Neutrophil (primary cell): ENCODE measurements around the gene RGN.

Experiments
- H3K27ac ChIP-seq: fragments of 200-600 bp; sonication (generic); 2 replicates; pipeline ENCODE4 v1.5.1; 2016; ENCODE audit warnings: mild to moderate bottlenecking, moderate library complexity
- H3K27me3 ChIP-seq: fragments of 200-600 bp; sonication (generic); 2 replicates; pipeline ENCODE4 v1.6.0; 2016; ENCODE audit warnings: mild to moderate bottlenecking
- H3K36me3 ChIP-seq: fragments of 200-600 bp; sonication (generic); 2 replicates; pipeline ENCODE4 v1.5.1; 2017
- H3K4me1 ChIP-seq, 2 experiments: fragments of 200-600 bp in 1 of 2; sonication (generic) in 1 of 2; 1 replicate in 1 of 2; 2 replicates in 1 of 2; pipeline versions ENCODE4 v1.5.1 to v1.6.1; 2013 to 2016; ENCODE audit warnings: low read depth in 1 of 2, low read length in 1 of 2, mild to moderate bottlenecking in 1 of 2, moderate library complexity in 1 of 2; ENCODE audit not compliant: control insufficient read depth in 1 of 2, insufficient read depth in 1 of 2
- H3K4me3 ChIP-seq, 2 experiments: fragments of 200-600 bp in 1 of 2; sonication (generic) in 1 of 2; 1 replicate in 1 of 2; 2 replicates in 1 of 2; pipeline ENCODE4 v1.5.1; 2013 to 2016; ENCODE audit warnings: low read depth in 1 of 2, low read length in 1 of 2, mild to moderate bottlenecking in 1 of 2, moderate library complexity in 1 of 2
- H3K9me3 ChIP-seq: fragments of 200-600 bp; sonication (generic); 2 replicates; pipeline ENCODE4 v1.5.1; 2016
- TF ChIP-seq, protein P1 (sequence below): fragments of 200-600 bp; sonication (generic); IDR thresholded peaks from 2 replicates; pipeline ENCODE4 v1.5.1; 2016; ENCODE audit warnings: antibody characterized with exemption

RGN gene

DNA sequence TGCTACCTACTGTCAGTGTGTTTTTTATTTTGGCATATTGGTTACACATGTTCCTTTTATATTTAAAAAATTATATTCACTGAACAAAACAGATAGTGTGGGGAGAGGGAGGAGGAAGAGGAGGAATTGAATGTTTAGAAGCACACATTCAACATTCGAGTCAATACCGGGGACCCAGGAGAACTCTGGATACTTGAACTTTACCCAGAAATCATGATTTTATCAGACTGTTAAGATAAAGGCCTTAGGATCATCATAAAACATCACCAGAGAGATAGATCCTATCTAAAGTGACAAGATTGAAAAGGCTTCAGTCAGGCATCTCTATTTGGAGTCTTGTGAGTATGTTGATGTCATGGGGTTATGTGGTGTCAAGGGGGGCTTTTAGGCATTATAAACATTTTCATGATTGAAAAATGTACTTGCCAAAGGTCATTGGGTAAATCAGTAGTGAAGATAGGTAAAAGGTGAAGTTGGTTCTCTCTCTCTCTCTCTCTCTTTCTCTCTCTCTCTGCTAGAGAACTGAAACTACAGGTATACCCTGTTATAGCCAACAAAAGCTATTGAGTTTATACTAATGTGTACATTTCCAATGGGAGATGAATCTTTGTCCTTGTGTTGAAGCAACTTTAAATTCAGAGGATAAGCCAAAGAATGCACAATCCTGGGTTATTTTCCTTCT lies 16.9 kb upstream of the RGN start:
- no peaks in the 10 kb centered on the region for H3K36me3 ChIP-seq
- no peaks in the 10 kb centered on the region for H3K4me1 ChIP-seq
- no peaks in the 10 kb centered on the region for H3K9me3 ChIP-seq
- no peaks in the 10 kb centered on the region for H3K27me3 ChIP-seq
- no peak overlapping the region for H3K4me3 ChIP-seq
- TF ChIP-seq, protein P1, sequence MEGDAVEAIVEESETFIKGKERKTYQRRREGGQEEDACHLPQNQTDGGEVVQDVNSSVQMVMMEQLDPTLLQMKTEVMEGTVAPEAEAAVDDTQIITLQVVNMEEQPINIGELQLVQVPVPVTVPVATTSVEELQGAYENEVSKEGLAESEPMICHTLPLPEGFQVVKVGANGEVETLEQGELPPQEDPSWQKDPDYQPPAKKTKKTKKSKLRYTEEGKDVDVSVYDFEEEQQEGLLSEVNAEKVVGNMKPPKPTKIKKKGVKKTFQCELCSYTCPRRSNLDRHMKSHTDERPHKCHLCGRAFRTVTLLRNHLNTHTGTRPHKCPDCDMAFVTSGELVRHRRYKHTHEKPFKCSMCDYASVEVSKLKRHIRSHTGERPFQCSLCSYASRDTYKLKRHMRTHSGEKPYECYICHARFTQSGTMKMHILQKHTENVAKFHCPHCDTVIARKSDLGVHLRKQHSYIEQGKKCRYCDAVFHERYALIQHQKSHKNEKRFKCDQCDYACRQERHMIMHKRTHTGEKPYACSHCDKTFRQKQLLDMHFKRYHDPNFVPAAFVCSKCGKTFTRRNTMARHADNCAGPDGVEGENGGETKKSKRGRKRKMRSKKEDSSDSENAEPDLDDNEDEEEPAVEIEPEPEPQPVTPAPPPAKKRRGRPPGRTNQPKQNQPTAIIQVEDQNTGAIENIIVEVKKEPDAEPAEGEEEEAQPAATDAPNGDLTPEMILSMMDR: no peak
- no peak overlapping the region for H3K27ac ChIP-seq

DNA sequence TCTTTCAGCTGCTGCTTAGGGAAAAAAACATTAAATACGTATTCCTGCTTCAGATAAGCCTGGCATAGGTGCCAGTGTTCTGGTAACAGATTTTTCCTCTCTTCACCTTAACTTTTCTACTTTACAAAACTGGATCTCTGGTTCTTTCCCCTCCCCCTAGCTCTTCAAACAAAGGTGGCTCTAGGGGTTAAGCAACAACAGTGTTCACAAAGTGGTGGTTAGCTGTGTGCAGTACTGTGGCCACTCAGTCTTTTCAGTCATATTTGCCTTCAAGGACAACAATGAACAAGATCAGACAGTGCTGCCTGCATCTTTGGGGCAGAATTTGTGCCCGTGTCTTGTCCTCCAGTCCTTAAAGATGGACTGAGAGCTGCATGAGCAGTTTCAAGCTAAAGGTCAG lies 15.1 kb upstream of the RGN start:
- Histone ChIP-seq H3K27me3 (no peaks in the 10 kb centered on the region), H3K4me3 (no peak overlapping the region), H3K36me3 (no peaks in the 10 kb centered on the region), H3K4me1 (no peaks in the 10 kb centered on the region), H3K9me3 (no peaks in the 10 kb centered on the region), H3K27ac (no peak overlapping the region)
- TF ChIP-seq, protein P1: no peak

GRCh38 chrX:47068214-47068613 lies 10.0 kb upstream of the RGN start:
- Histone ChIP-seq H3K27me3 (no peaks in the 10 kb centered on the region), H3K4me3 (no peak overlapping the region), H3K36me3 (no peaks in the 10 kb centered on the region), H3K9me3 (no peaks in the 10 kb centered on the region), H3K4me1 (no peaks in the 10 kb centered on the region), H3K27ac (no peak overlapping the region)
- TF ChIP-seq, protein P1: no peak

GRCh38 chrX:47068720-47069119 lies 9.5 kb upstream of the RGN start:
- no peaks in the 10 kb centered on the region for H3K9me3 ChIP-seq
- TF ChIP-seq, protein P1: no peak
- H3K4me1 ChIP-seq: no peaks in the 10 kb centered on the region
- no peak overlapping the region for H3K4me3 ChIP-seq
- no peaks in the 10 kb centered on the region for H3K36me3 ChIP-seq
- H3K27me3 ChIP-seq: no peaks in the 10 kb centered on the region
- H3K27ac ChIP-seq: no peak overlapping the region

- TF ChIP-seq, protein P1: no peak
- Histone ChIP-seq H3K36me3 (no peaks in the 10 kb centered on the region), H3K4me1 (no peaks in the 10 kb centered on the region), H3K27ac (no peak overlapping the region), H3K27me3 (no peaks in the 10 kb centered on the region), H3K4me3 (no peak overlapping the region), H3K9me3 (no peaks in the 10 kb centered on the region)
These were observed 2.1 kb downstream of the RGN start for GRCh38 chrX:47080215-47080914.
